Activated CD4-positive, alpha-beta memory T cell treated with anti-CD3 and anti-CD28 coated beads for 36 hours (primary cell): ENCODE data around the gene PTPRR. TPM values are rescaled to one million over a fixed set of nuclear protein-coding genes. Genes with fewer than 3 reads are reported as not detected.

Source experiments
- CTCF ChIA-PET: fragments of 350-600 bp; sonication (Branson Sonifier 250); formaldehyde crosslinking; loops from one replicate; lab custom pipeline; 2021; ENCODE audit warnings: antibody characterized with exemption, inconsistent platforms; lab: Charles Lee
- POLR2A ChIA-PET: fragments of 350-600 bp; sonication (Branson Sonifier 250); formaldehyde crosslinking; loops from one replicate; lab custom pipeline; 2021; ENCODE audit warnings: antibody characterized with exemption; lab: Charles Lee
- DNase-seq: peaks from one replicate; pipeline ENCODE4 v3.0.0-alpha.2; 2020
- H3K27ac Mint-ChIP-seq: one replicate; pipeline ENCODE4 v1.8.0; 2021; ENCODE audit warnings: mixed read lengths
- H3K27me3 Mint-ChIP-seq: one replicate; pipeline ENCODE4 v1.8.0; 2021; ENCODE audit warnings: mixed read lengths
- H3K36me3 Mint-ChIP-seq: one replicate; pipeline ENCODE4 v1.8.0; 2021; ENCODE audit warnings: mixed read lengths
- H3K4me1 Mint-ChIP-seq: one replicate; pipeline ENCODE4 v1.8.0; 2021; ENCODE audit warnings: low read depth, mixed read lengths
- H3K4me3 Mint-ChIP-seq: one replicate; pipeline ENCODE4 v1.8.0; 2021; ENCODE audit warnings: mild to moderate bottlenecking, mixed read lengths
- H3K9me3 Mint-ChIP-seq: one replicate; pipeline ENCODE4 v1.8.0; 2021; ENCODE audit warnings: mixed read lengths
- intact Hi-C: fragments of 100-400 bp; cut with micrococcal nuclease; formaldehyde crosslinking; loops from one replicate; pipeline ENCODE4 v1.15.1; 2023
- total RNA-seq, 2 experiments: library from RNA; stranded (reverse); gene quantifications; one replicate each; pipeline ENCODE4 v1.2.3, GENCODE V29; 2021

Gene PTPRR
- total RNA-seq, 2 experiments from 2014 or later = not detected

GRCh38 chr12:70895956-70896355 is 24.6 kb downstream of the PTPRR start:
- POLR2A ChIA-PET = no interaction called here
- Mint-ChIP-seq H3K9me3 (peaks cover 10% of the 10 kb centered on the region), H3K4me1 (no peaks in the 10 kb centered on the region), H3K27ac (no peak overlapping the region), H3K4me3 (no peak overlapping the region), H3K36me3 (no peaks in the 10 kb centered on the region), H3K27me3 (no peaks in the 10 kb centered on the region)
- intact Hi-C loops = no loop called here
- CTCF ChIA-PET = no interaction called here
- no peak for DNase-seq

GRCh38 chr12:70892593-70892992 is 27.9 kb downstream of the PTPRR start:
- ChIA-PET CTCF (no interaction called here), POLR2A (no interaction called here)
- Mint-ChIP-seq H3K4me1 (no peaks in the 10 kb centered on the region), H3K27ac (no peak overlapping the region), H3K9me3 (peaks cover 8% of the 10 kb centered on the region), H3K4me3 (no peak overlapping the region), H3K36me3 (no peaks in the 10 kb centered on the region), H3K27me3 (no peaks in the 10 kb centered on the region)
- intact Hi-C loops = no loop called here
- no peak for DNase-seq

GRCh38 chr12:70890895-70891832 is 29.4 kb downstream of the PTPRR start:
- ChIA-PET POLR2A (no interaction called here), CTCF (no interaction called here)
- no peak for DNase-seq
- Mint-ChIP-seq H3K4me1 (no peaks in the 10 kb centered on the region), H3K27me3 (no peaks in the 10 kb centered on the region), H3K4me3 (no peak overlapping the region), H3K36me3 (no peaks in the 10 kb centered on the region), H3K9me3 (peaks cover 5% of the 10 kb centered on the region), H3K27ac (no peak overlapping the region)
- intact Hi-C loops = no loop called here

DNA sequence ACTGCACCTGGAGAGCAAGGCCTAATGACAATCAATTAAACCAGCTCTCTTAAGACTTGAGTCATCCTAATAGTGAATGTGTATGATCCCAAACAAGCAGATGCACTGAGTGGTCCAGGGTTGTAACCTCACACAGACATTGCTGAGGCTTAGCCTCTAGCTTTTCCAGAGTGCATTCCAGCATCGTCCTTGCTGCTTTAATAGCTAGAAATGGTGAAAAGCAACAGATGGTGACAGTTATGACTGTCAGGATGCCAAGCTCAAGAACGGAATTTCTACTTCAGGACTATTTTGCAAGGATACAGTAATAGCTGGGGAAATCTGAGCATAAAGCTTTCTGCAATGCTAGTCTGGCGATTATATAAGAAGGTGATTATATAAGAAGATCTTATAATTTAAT is 34.6 kb downstream of the PTPRR start:
- intact Hi-C loops = no loop called here
- ChIA-PET CTCF (no interaction called here), POLR2A (no interaction called here)
- Mint-ChIP-seq H3K9me3 (peaks cover 3% of the 10 kb centered on the region), H3K4me1 (no peaks in the 10 kb centered on the region), H3K4me3 (no peak overlapping the region), H3K36me3 (no peaks in the 10 kb centered on the region), H3K27me3 (no peaks in the 10 kb centered on the region), H3K27ac (no peak overlapping the region)
- no peak for DNase-seq

DNA sequence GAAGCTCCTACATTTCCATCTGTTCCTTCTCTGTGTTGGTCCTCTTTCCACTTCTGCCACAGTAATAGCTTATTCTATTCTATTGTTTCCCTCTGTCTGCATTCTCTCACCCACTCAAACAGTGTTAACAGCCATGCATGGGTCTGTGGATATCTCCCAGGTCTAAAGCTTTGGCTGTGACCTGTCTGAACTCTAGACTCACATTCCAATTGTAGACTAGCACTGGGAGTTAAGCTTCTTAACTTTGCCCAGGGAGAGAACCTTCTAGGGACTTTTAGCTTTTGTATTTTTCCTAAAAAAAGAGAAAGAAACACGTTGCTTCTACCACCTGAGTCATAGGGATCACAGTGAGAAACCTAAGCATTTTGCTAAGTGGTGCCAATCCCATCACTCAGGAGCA is 36.7 kb downstream of the PTPRR start:
- Mint-ChIP-seq H3K4me3 (no peak overlapping the region), H3K9me3 (peaks cover 3% of the 10 kb centered on the region), H3K4me1 (no peaks in the 10 kb centered on the region), H3K27me3 (no peaks in the 10 kb centered on the region), H3K36me3 (no peaks in the 10 kb centered on the region), H3K27ac (no peak overlapping the region)
- no peak for DNase-seq
- ChIA-PET CTCF (no interaction called here), POLR2A (no interaction called here)
- intact Hi-C loops = no loop called here

GRCh38 chr12:70880744-70881143 is 39.8 kb downstream of the PTPRR start:
- no peaks in the 10 kb centered on the region for H3K4me1 Mint-ChIP-seq
- no peak overlapping the region for H3K27ac Mint-ChIP-seq

DNA sequence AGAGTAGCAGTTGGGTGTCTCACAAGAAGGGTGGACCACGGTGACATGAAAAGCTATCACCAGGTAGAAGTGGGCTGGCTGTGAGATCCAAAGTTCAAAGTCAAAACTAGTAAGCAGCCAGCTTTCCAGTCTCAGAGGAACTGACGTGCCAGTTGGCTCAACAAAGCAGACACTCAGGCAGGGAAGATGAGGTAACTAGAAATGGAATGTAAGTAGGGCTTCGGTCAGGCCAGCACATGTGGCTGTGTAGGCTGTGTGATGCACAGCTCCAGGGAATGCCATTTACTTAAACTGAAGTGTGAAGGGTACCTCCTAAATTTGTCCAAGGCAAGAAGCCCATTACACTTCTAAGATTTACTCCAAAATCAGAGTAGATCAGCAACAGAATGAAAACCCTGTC is 43.6 kb downstream of the PTPRR start:
- H3K27me3 Mint-ChIP-seq = no peaks in the 10 kb centered on the region
- no peak overlapping the region for H3K27ac Mint-ChIP-seq
- intact Hi-C loops = no loop called here
- DNase-seq = no peak
- no peak overlapping the region for H3K4me3 Mint-ChIP-seq
- ChIA-PET CTCF (no interaction called here), POLR2A (no interaction called here)
- H3K4me1 Mint-ChIP-seq = no peaks in the 10 kb centered on the region
- H3K36me3 Mint-ChIP-seq = no peaks in the 10 kb centered on the region
- peaks cover 6% of the 10 kb centered on the region for H3K9me3 Mint-ChIP-seq

More at GRCh38 chr12:70880744-70881143, 39.8 kb downstream of the PTPRR start:
- no peak for DNase-seq
- CTCF ChIA-PET = no interaction called here
- no peak overlapping the region for H3K4me3 Mint-ChIP-seq
- no peaks in the 10 kb centered on the region for H3K36me3 Mint-ChIP-seq
- intact Hi-C loops = no loop called here
- POLR2A ChIA-PET = no interaction called here
- no peaks in the 10 kb centered on the region for H3K27me3 Mint-ChIP-seq
- H3K9me3 Mint-ChIP-seq = peaks cover 6% of the 10 kb centered on the region

DNA sequence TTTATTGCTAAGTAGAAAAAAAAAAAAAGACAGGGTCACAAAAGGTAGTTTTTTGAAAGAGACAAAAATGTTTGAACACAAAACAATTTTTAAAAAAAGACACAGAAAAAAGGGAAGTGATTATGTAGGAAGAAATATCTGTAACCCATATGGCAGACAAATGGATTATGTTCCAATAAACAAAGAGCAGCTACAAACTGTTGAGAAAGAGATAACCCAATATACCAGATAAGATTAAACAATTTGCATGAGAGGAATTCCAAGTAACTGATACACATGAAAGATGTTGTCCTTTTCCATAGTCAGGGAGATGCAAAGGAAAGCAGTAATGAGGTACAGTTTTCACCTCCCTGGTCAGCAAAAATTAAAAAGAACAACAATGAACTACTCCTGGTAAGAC is 44.9 kb downstream of the PTPRR start:
- POLR2A ChIA-PET = no interaction called here
- Mint-ChIP-seq H3K36me3 (no peaks in the 10 kb centered on the region), H3K27ac (no peak overlapping the region), H3K4me3 (no peak overlapping the region), H3K4me1 (no peaks in the 10 kb centered on the region), H3K9me3 (peaks cover 3% of the 10 kb centered on the region), H3K27me3 (no peaks in the 10 kb centered on the region)
- intact Hi-C loops = no loop called here
- no peak for DNase-seq
- CTCF ChIA-PET = no interaction called here

DNA sequence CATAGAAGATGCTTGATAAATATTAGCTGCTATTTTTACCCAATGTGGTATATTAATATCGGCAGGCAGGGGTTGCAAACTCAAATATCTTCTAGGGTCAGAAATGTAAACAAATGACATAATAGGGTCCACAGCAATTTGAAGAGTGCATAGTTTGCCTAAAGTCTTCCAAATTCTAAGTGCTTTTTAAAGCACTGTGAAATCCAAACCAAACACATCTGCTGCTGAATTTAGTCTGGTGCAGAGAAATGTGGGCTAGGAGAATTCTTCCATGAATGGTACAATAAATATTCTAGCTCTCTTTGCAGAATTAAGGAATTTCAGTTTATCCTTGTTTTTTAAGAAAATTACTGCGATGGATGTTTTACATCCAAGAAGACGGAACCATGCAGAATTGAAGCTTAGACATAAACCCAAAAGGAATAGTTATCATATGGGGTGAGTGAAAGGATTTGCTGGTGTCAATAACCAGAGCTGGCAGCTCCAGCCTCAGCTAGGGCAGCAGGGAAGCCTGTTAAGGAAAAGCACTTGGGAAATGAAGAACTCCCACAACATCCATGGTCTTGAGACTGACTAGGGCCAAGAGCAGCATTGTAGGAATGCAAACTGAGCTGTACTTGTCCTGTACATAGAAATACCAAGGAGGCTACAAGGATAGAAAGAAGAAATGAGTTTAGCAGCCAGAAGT is 65.5 kb downstream of the PTPRR start:
- no peaks in the 10 kb centered on the region for H3K9me3 Mint-ChIP-seq
- H3K4me3 Mint-ChIP-seq = no peak overlapping the region
- no peaks in the 10 kb centered on the region for H3K36me3 Mint-ChIP-seq
- no peak for DNase-seq
- H3K27me3 Mint-ChIP-seq = no peaks in the 10 kb centered on the region
- CTCF ChIA-PET = no interaction called here
- no peak overlapping the region for H3K27ac Mint-ChIP-seq
- POLR2A ChIA-PET = no interaction called here
- intact Hi-C loops = no loop called here
- no peaks in the 10 kb centered on the region for H3K4me1 Mint-ChIP-seq

- POLR2A ChIA-PET = no interaction called here
- CTCF ChIA-PET = no interaction called here
These were observed 66.4 kb downstream of the PTPRR start for GRCh38 chr12:70854138-70854537.

GRCh38 chr12:70853326-70853725 is 67.2 kb downstream of the PTPRR start:
- CTCF ChIA-PET = interaction anchor here (0.7 kb wide), 1 partner anchor 305 kb away, joined by 3 read pairs; no protein-coding TSS in a partner anchor
- Mint-ChIP-seq H3K36me3 (no peaks in the 10 kb centered on the region), H3K27me3 (no peaks in the 10 kb centered on the region), H3K27ac (no peak overlapping the region), H3K9me3 (no peaks in the 10 kb centered on the region), H3K4me1 (no peaks in the 10 kb centered on the region), H3K4me3 (no peak overlapping the region)
- POLR2A ChIA-PET = no interaction called here
- DNase-seq = no peak
- intact Hi-C loops = no loop called here

More at GRCh38 chr12:70854138-70854537, 66.4 kb downstream of the PTPRR start:
- Mint-ChIP-seq H3K9me3 (no peaks in the 10 kb centered on the region), H3K4me1 (no peaks in the 10 kb centered on the region), H3K4me3 (no peak overlapping the region), H3K27ac (no peak overlapping the region), H3K27me3 (no peaks in the 10 kb centered on the region), H3K36me3 (no peaks in the 10 kb centered on the region)
- no peak for DNase-seq
- intact Hi-C loops = no loop called here

- ChIA-PET CTCF (interaction anchor here (0.6 kb wide), 1 partner anchor 118 kb away, joined by 3 read pairs; no protein-coding TSS in a partner anchor), POLR2A (no interaction called here)
- intact Hi-C loops = no loop called here
- Mint-ChIP-seq H3K27ac (no peak overlapping the region), H3K4me1 (no peaks in the 10 kb centered on the region), H3K9me3 (no peaks in the 10 kb centered on the region), H3K4me3 (no peak overlapping the region), H3K36me3 (no peaks in the 10 kb centered on the region), H3K27me3 (no peaks in the 10 kb centered on the region)
- no peak for DNase-seq
These were observed 68.0 kb downstream of the PTPRR start for GRCh38 chr12:70852416-70853150.
